G401 (cell line): ENCODE measurements around the gene LRIF1. TPM values are rescaled to one million over a fixed set of nuclear protein-coding genes. Genes with fewer than 3 reads are reported as not detected.

Source experiments
- DNase-seq: peaks from one replicate; pipeline ENCODE4 v3.0.0-alpha.2; 2015; ENCODE audit warnings: low spot score
- in situ Hi-C: cut with HindIII; loops from 2 replicates; pipeline ENCODE4 v1.10.0; 2016; ENCODE audit warnings: low sequenced_read_pairs, mixed read lengths
- total RNA-seq: library from RNA; depleted of rRNA; stranded (reverse); fragments of >200 nt; shearing (Covaris generic); gene quantifications from 2 replicates; pipeline ENCODE4 v1.2.3, GENCODE V29; 2014; rRNA removed

Gene LRIF1
- total RNA-seq, 1 experiment from 2014 or later: 50.7 TPM

- in situ Hi-C loops: no loop called here
- DNase-seq: no peak
Measured at GRCh38 chr1:110902820-110903463, 60.8 kb downstream of the LRIF1 start.

- in situ Hi-C loops: no loop called here
- DNase-seq: no peak
Measured at GRCh38 chr1:110899458-110899843, 64.3 kb downstream of the LRIF1 start.

GRCh38 chr1:110898734-110899457 is 64.8 kb downstream of the LRIF1 start:
- DNase-seq: no peak
- in situ Hi-C loops: no loop called here

GRCh38 chr1:110897681-110898080 is 66.0 kb downstream of the LRIF1 start:
- in situ Hi-C loops: no loop called here
- no peak for DNase-seq

Other genes starting within 250 kb of the LRIF1 start
- gene CD53, start 90.8 kb downstream of the LRIF1 start, total RNA-seq: not detected in 2 replicates
- 25.1 and 45.0 TPM in 2 replicates for gene DRAM2, start 176.2 kb upstream of the LRIF1 start, total RNA-seq
- gene CEPT1, start 176.3 kb upstream of the LRIF1 start, total RNA-seq: 23.4 and 23.8 TPM in 2 replicates
- not detected in 2 replicates for gene DENND2D, start 236.7 kb upstream of the LRIF1 start, total RNA-seq